HCT116 (cell line): Measurements from ENCODE around the gene OSBPL8.

ENCODE experiments used
- ATF3 ChIP-seq: IDR thresholded peaks from 2 replicates; pipeline ENCODE4 v1.6.1; 2012
- CTCF ChIP-seq, 3 experiments: fragments of 200-600 bp in 1 of 3; sonication (generic) in 1 of 3; IDR thresholded peaks in 2 of 3; conservative IDR thresholded peaks in 1 of 3; 2 replicates each; pipeline ENCODE4 v1.5.1; 2012 to 2017; ENCODE audit warnings: low read depth in 2 of 3, low read length in 2 of 3, antibody characterized with exemption in 1 of 3, borderline replicate concordance in 1 of 3, control low read depth in 1 of 3, mild to moderate bottlenecking in 1 of 3, mixed read lengths in 1 of 3, mixed run types in 1 of 3, moderate library complexity in 1 of 3; ENCODE audit not compliant: insufficient read depth in 1 of 3
- EGR1 ChIP-seq: IDR thresholded peaks from 2 replicates; pipeline ENCODE4 v1.6.1; 2012; ENCODE audit warnings: low read depth
- ELF1 ChIP-seq: IDR thresholded peaks from 2 replicates; pipeline ENCODE4 v1.6.1; 2012; ENCODE audit warnings: low read depth, borderline replicate concordance
- EZH2 ChIP-seq: fragments of 200-600 bp; sonication (generic); IDR thresholded peaks from 2 replicates; pipeline ENCODE4 v1.6.1; 2017; ENCODE audit warnings: antibody characterized with exemption, mixed run types
- EZH2phosphoT487 ChIP-seq: fragments of 200-600 bp; IDR thresholded peaks from 2 replicates; pipeline ENCODE4 v1.6.1; 2018; ENCODE audit warnings: antibody characterized with exemption, borderline replicate concordance
- POLR2A ChIP-seq: IDR thresholded peaks from 2 replicates; pipeline ENCODE4 v1.7.0; 2011; ENCODE audit warnings: borderline replicate concordance; ENCODE audit not compliant: insufficient read depth, insufficient read length; ENCODE audit errors: extremely low read depth
- POLR2AphosphoS5 ChIP-seq: IDR thresholded peaks from 2 replicates; pipeline ENCODE4 v1.6.1; 2011; ENCODE audit warnings: mild to moderate bottlenecking, low read depth, low read length, moderate library complexity
- RAD21 ChIP-seq: IDR thresholded peaks from 2 replicates; pipeline ENCODE4 v1.6.1; 2012; ENCODE audit warnings: low read depth, mild to moderate bottlenecking
- YY1 ChIP-seq: IDR thresholded peaks from 2 replicates; pipeline ENCODE4 v1.6.1; 2011; ENCODE audit warnings: low read length, low read depth, moderate library complexity, mild to moderate bottlenecking; ENCODE audit not compliant: insufficient replicate concordance; ENCODE audit errors: extremely low read depth
- TF ChIP-seq, protein P1 (sequence below): IDR thresholded peaks from 2 replicates; pipeline ENCODE4 v1.6.1; 2012

DNA sequence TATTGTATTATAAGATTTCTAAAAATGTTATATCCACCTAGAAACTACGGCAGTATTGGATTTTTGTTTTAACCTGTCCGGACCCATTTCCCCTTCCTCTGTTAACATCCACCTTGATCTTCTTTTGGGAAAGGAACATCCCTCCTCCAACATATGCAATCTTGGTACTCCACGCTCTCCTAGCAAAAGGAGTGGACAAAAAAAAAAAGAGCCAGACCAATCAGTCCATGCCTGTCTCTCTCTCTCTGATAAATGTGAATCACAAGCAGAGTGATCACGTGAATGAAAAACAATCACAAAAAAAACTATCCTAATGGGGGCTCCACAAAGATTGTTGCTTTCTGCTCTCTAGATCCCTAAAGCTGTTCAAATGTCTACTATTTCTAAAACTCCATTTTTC is 27.1 kb downstream of the OSBPL8 start:
- no peak for TF ChIP-seq CTCF (IDR thresholded peaks at IDR 0.05 in 2 of 3, conservative IDR thresholded peaks at IDR 0.05 in 1 of 3; ENCODE audit: borderline replicate concordance in 1 of 3, insufficient read depth in 1 of 3, low read depth in 2 of 3, low read length in 2 of 3)
- TF ChIP-seq EZH2phosphoT487, result no peak
- TF ChIP-seq EGR1, result no peak
- no peak for TF ChIP-seq EZH2
- TF ChIP-seq, protein P1, sequence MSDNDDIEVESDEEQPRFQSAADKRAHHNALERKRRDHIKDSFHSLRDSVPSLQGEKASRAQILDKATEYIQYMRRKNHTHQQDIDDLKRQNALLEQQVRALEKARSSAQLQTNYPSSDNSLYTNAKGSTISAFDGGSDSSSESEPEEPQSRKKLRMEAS, result no peak
- TF ChIP-seq POLR2A, result no peak
- TF ChIP-seq POLR2AphosphoS5, result no peak
- TF ChIP-seq YY1, result no peak
- no peak for TF ChIP-seq RAD21
- TF ChIP-seq ELF1, result no peak
- TF ChIP-seq ATF3, result no peak
